Panc1 (cell line): ENCODE data around the gene RUSF1. TPM values are rescaled to one million over a fixed set of nuclear protein-coding genes. Genes with fewer than 3 reads are reported as not detected.
"Not testable (repeated sequence)": the region's sequence is repeated elsewhere in the genome, so short reads cannot be mapped to it uniquely, and the experiment has no call there.

Experiments
- ATAC-seq: fragments of 200-7000 bp; cut with Tn5 transposase; 2 replicates; pipeline ENCODE4 v1.9.1; 2020; ENCODE audit warnings: mild to moderate bottlenecking, moderate library complexity
- BruUV-seq: library from RNA; stranded (reverse); fragments of 400-500 nt; replicated peaks from 2 replicates; lab custom pipeline; 2021; lab: Mats Ljungman, UMichigan
- CTCF ChIA-PET: fragments of 300-600 bp; sonication (Branson Sonifier 250); formaldehyde crosslinking; loops from one replicate; lab custom pipeline; 2022; ENCODE audit warnings: antibody characterized with exemption; lab: Charles Lee
- POLR2A ChIA-PET: fragments of 300-600 bp; sonication (Branson Sonifier 250); formaldehyde crosslinking; loops from one replicate; lab custom pipeline; 2022; ENCODE audit warnings: antibody characterized with exemption; lab: Charles Lee
- DNase-seq: peaks from one replicate; pipeline ENCODE4 v3.0.0-alpha.2; 2010; ENCODE audit warnings: low read depth, low spot score
- H3K27ac ChIP-seq: 2 replicates; pipeline ENCODE4 v1.5.1; 2011; ENCODE audit warnings: mild to moderate bottlenecking, low read length, inconsistent platforms
- H3K27me3 ChIP-seq: fragments of 200-500 bp; sonication (Bioruptor generic); 2 replicates; pipeline ENCODE4 v1.6.0; 2014; ENCODE audit warnings: low read length, inconsistent platforms; ENCODE audit not compliant: control insufficient read depth, insufficient read depth
- H3K36me3 ChIP-seq: fragments of 200-500 bp; sonication (Bioruptor generic); 2 replicates; pipeline ENCODE4 v1.5.1; 2014; ENCODE audit warnings: inconsistent platforms, mild to moderate bottlenecking, low read length, moderate library complexity; ENCODE audit not compliant: control insufficient read depth, insufficient read depth
- H3K4me1 ChIP-seq: 2 replicates; pipeline ENCODE4 v1.5.1; 2011; ENCODE audit warnings: inconsistent platforms, mild to moderate bottlenecking, low read length, moderate library complexity; ENCODE audit not compliant: control insufficient read depth, insufficient read depth
- H3K4me3 ChIP-seq, 2 experiments: 2 replicates each; pipeline ENCODE4 v1.5.1; 2011 to 2012; ENCODE audit warnings: low read depth in 2 of 2, low read length in 2 of 2, mild to moderate bottlenecking in 2 of 2, inconsistent platforms in 1 of 2, moderate library complexity in 1 of 2
- H3K9me3 ChIP-seq: fragments of 200-500 bp; sonication (Bioruptor generic); 2 replicates; pipeline ENCODE4 v1.5.1; 2014; ENCODE audit warnings: low read depth, mild to moderate bottlenecking, inconsistent platforms, low read length, moderate library complexity; ENCODE audit not compliant: control insufficient read depth, insufficient read depth
- POLR2AphosphoS5 ChIP-seq: IDR thresholded peaks from 2 replicates; pipeline ENCODE4 v1.6.1; 2012; ENCODE audit warnings: mild to moderate bottlenecking, low read depth, low read length, moderate library complexity
- SIN3A ChIP-seq: IDR thresholded peaks from 2 replicates; pipeline ENCODE4 v1.6.1; 2012; ENCODE audit warnings: low read depth, mild to moderate bottlenecking, low read length, moderate library complexity, borderline replicate concordance; ENCODE audit not compliant: insufficient read depth
- TCF7L2 ChIP-seq: IDR thresholded peaks from 2 replicates; pipeline ENCODE4 v1.6.1; 2011; ENCODE audit warnings: mild to moderate bottlenecking, low read depth, low read length, inconsistent platforms
- in situ Hi-C: cut with HindIII; loops from 2 replicates; pipeline ENCODE4 v1.10.0; 2016; ENCODE audit warnings: low sequenced_read_pairs, low pct_unique_long_range_greater_than_20kb
- intact Hi-C: fragments of 100-400 bp; cut with micrococcal nuclease; formaldehyde crosslinking; loops from one replicate; pipeline ENCODE4 v1.10.0; 2022; ENCODE audit not compliant: unreplicated experiment
- total RNA-seq: library from RNA; stranded (reverse); gene quantifications from one replicate; pipeline ENCODE4 v1.2.1, GENCODE V29; 2021; ENCODE audit not compliant: unreplicated experiment
- TF ChIP-seq, protein P1 (sequence below): fragments of 450-650 bp; IDR thresholded peaks from 2 replicates; pipeline ENCODE4 v1.5.1; 2017; ENCODE audit warnings: mild to moderate bottlenecking
- TF ChIP-seq, protein P2 (sequence below), 2 experiments: IDR thresholded peaks; 2 replicates each; pipeline ENCODE4 v1.6.1; 2011 to 2012; ENCODE audit warnings: low read depth in 2 of 2, control low read depth in 1 of 2, low read length in 1 of 2, mild to moderate bottlenecking in 1 of 2, moderate library complexity in 1 of 2; ENCODE audit not compliant: insufficient read depth in 1 of 2

Gene RUSF1
- total RNA-seq, 1 experiment from 2014 or later, result 47.4 TPM

DNA sequence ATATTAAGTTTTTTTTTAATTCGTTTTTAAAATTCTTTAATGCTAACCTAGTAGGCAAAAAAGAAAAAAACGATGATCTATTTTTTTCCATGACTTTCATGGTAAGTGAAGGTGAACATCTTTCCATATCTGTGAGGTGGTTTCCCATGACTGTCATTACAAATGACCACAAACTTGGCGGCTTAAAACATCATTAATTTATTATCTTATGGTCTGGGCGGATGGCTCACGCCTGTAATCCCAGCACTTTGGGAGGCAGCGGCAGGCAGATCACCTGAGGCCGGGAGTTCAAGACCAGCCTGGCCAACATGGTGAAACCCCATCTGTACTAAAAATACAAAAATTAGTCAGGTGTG lies 30.0 kb upstream of the RUSF1 start:
- intact Hi-C loops, in situ Hi-C loops, H3K9me3 ChIP-seq, H3K4me3 ChIP-seq, ATAC-seq, BruUV-seq, POLR2A ChIA-PET, H3K36me3 ChIP-seq, H3K27me3 ChIP-seq, DNase-seq, CTCF ChIA-PET, H3K4me1 ChIP-seq, H3K27ac ChIP-seq: not testable (repeated sequence)

DNA sequence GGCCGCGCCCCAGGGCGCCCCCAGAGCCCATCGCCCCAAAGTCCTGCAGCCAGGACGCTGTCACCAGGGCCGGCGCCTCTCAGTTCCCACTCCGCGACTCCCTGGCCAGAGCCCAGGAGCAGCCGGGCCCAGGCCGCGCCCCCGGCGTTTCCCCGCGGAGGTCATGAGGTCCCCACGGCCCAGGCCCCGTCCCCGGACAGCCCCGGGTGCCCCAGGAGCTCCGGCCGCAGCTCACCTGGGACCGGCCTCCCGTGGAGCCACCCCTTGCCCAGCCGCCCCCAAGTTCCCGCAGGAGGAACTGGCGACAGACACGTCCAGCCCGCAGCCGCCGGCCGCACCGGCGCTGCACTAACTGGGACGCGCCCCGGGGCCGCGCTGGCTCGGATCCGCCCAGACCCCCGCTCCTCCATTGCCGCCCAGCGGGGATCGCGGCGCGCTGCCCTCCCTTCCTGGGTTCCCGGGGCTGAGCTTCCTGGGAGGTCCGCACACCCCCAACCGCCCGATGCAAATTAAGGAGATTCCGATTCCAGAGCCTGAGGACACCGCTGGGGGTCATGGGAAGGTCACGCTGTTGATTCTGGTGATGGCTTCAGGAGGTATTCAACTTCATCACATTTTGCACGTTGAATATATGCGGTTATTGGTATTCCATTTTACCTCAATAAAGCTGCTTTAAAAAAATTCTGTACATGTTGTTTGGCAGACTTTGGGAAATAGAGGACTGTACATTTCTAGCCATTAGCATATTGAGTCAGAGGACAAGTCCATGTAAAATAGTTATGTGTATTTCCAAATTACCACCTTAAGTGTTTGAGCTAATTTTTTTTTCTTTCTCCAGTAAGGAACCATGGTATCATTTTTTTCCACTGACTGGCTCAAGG lies 29.4 kb upstream of the RUSF1 start:
- intact Hi-C loops (no loop called here), in situ Hi-C loops (no loop called here)
- no peak for TF ChIP-seq SIN3A
- no peak for TF ChIP-seq POLR2AphosphoS5
- TF ChIP-seq, protein P1, sequence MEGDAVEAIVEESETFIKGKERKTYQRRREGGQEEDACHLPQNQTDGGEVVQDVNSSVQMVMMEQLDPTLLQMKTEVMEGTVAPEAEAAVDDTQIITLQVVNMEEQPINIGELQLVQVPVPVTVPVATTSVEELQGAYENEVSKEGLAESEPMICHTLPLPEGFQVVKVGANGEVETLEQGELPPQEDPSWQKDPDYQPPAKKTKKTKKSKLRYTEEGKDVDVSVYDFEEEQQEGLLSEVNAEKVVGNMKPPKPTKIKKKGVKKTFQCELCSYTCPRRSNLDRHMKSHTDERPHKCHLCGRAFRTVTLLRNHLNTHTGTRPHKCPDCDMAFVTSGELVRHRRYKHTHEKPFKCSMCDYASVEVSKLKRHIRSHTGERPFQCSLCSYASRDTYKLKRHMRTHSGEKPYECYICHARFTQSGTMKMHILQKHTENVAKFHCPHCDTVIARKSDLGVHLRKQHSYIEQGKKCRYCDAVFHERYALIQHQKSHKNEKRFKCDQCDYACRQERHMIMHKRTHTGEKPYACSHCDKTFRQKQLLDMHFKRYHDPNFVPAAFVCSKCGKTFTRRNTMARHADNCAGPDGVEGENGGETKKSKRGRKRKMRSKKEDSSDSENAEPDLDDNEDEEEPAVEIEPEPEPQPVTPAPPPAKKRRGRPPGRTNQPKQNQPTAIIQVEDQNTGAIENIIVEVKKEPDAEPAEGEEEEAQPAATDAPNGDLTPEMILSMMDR, result no peak
- no peak for TF ChIP-seq TCF7L2
- TF ChIP-seq, protein P2, sequence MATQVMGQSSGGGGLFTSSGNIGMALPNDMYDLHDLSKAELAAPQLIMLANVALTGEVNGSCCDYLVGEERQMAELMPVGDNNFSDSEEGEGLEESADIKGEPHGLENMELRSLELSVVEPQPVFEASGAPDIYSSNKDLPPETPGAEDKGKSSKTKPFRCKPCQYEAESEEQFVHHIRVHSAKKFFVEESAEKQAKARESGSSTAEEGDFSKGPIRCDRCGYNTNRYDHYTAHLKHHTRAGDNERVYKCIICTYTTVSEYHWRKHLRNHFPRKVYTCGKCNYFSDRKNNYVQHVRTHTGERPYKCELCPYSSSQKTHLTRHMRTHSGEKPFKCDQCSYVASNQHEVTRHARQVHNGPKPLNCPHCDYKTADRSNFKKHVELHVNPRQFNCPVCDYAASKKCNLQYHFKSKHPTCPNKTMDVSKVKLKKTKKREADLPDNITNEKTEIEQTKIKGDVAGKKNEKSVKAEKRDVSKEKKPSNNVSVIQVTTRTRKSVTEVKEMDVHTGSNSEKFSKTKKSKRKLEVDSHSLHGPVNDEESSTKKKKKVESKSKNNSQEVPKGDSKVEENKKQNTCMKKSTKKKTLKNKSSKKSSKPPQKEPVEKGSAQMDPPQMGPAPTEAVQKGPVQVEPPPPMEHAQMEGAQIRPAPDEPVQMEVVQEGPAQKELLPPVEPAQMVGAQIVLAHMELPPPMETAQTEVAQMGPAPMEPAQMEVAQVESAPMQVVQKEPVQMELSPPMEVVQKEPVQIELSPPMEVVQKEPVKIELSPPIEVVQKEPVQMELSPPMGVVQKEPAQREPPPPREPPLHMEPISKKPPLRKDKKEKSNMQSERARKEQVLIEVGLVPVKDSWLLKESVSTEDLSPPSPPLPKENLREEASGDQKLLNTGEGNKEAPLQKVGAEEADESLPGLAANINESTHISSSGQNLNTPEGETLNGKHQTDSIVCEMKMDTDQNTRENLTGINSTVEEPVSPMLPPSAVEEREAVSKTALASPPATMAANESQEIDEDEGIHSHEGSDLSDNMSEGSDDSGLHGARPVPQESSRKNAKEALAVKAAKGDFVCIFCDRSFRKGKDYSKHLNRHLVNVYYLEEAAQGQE (IDR thresholded peaks at IDR 0.05; ENCODE audit: insufficient read depth in 1 of 2, low read depth in 2 of 2, low read length in 1 of 2), result no peak
- no peak overlapping the region for H3K27ac ChIP-seq
- POLR2A ChIA-PET, result no interaction called here
- no peak for DNase-seq
- H3K4me3 ChIP-seq, result no peak overlapping the region
- H3K4me1 ChIP-seq, result no peaks in the 10 kb centered on the region
- CTCF ChIA-PET, result no interaction called here
- no peaks in the 10 kb centered on the region for H3K27me3 ChIP-seq
- no peaks in the 10 kb centered on the region for H3K9me3 ChIP-seq
- ATAC-seq, result no peak
- no peaks in the 10 kb centered on the region for H3K36me3 ChIP-seq
- BruUV-seq, result no TSS peak

DNA sequence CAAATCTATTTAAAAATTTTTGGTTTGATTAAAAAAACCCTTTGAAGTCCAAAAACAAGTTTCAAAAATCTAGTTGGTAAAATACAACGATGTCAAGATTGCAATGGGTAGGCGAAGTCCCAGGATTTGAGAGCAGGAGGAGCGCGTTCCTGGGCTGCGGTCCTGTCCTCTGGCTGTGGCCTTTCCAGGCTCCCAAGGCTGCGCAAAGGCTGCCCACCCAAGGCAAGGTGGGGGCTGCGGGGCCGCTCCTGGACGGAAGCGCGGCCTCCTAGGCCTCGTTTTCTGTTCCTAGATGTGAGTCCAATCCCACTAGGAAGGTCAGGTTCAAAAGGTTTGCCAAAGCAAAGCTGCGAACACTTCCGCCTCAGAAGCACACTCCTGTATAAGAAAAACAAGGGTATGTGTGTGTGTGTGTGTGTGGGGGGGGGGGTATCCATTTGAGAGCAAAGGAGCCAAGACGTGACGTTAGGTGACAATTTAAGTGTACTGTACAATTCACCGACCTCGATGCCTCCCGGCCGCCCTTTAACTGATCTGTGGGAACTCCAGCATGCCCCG lies 28.7 kb upstream of the RUSF1 start:
- Histone ChIP-seq H3K27me3 (no peaks in the 10 kb centered on the region), H3K4me3 (no peak overlapping the region), H3K9me3 (no peaks in the 10 kb centered on the region), H3K4me1 (no peaks in the 10 kb centered on the region), H3K36me3 (no peaks in the 10 kb centered on the region), H3K27ac (no peak overlapping the region)
- ATAC-seq (no peak), DNase-seq (no peak)
- intact Hi-C loops (no loop called here), in situ Hi-C loops (no loop called here)
- ChIA-PET POLR2A (no interaction called here), CTCF (no interaction called here)
- TF ChIP-seq, protein P1, result no peak
- TF ChIP-seq, protein P2 (IDR thresholded peaks at IDR 0.05; ENCODE audit: insufficient read depth in 1 of 2, low read depth in 2 of 2, low read length in 1 of 2), result no peak
- no peak for TF ChIP-seq TCF7L2
- no peak for TF ChIP-seq SIN3A
- no TSS peak for BruUV-seq
